H1 (cell line): ENCODE data around the gene TPBGL. TPM values are rescaled to one million over a fixed set of nuclear protein-coding genes. Genes with fewer than 3 reads are reported as not detected.

ENCODE experiments used
- CTCF ChIA-PET: fragments of 300-600 bp; sonication (Branson Sonifier 250); formaldehyde crosslinking; loops from one replicate; lab custom pipeline; 2021; ENCODE audit not compliant: partially characterized antibody; lab: Charles Lee
- POLR2A ChIA-PET: fragments of 300-600 bp; sonication (Branson Sonifier 250); formaldehyde crosslinking; loops from one replicate; lab custom pipeline; 2021; ENCODE audit warnings: inconsistent platforms; ENCODE audit not compliant: partially characterized antibody; lab: Charles Lee
- DNase-seq, 2 experiments: peaks; one replicate each; pipeline versions ENCODE4 v3.0.0 to v3.0.0-alpha.2; 2010 to 2022; ENCODE audit warnings: low spot score in 2 of 2, low read depth in 1 of 2, mixed read lengths in 1 of 2
- FAIRE-seq: peaks from 2 replicates; lab custom pipeline; 2011; peaks lifted over from hg19 to GRCh38; lab: Jason Lieb, UNC
- H2AFZ ChIP-seq: 2 replicates; pipeline ENCODE4 v1.8.1; 2012; ENCODE audit warnings: low read length, inconsistent platforms
- H2AK5ac ChIP-seq: 2 replicates; pipeline ENCODE4 v1.6.1; 2013; ENCODE audit warnings: low read depth, low read length
- H2BK120ac ChIP-seq: replicated peaks from 2 replicates; pipeline ENCODE3; 2013; ENCODE audit warnings: low read depth, low read length, inconsistent platforms
- H2BK12ac ChIP-seq: 2 replicates; pipeline ENCODE4 v1.6.1; 2013; ENCODE audit warnings: low read depth, low read length
- H2BK15ac ChIP-seq: 2 replicates; pipeline ENCODE4 v1.6.1; 2013; ENCODE audit warnings: low read length
- H2BK20ac ChIP-seq: 2 replicates; pipeline ENCODE4 v1.6.1; 2013; ENCODE audit warnings: low read length
- H2BK5ac ChIP-seq: 2 replicates; pipeline ENCODE4 v1.6.1; 2013; ENCODE audit warnings: low read depth, low read length
- H3K14ac ChIP-seq: 2 replicates; pipeline ENCODE4 v1.6.1; 2013; ENCODE audit warnings: inconsistent platforms; ENCODE audit not compliant: insufficient read length
- H3K18ac ChIP-seq: 2 replicates; pipeline ENCODE4 v1.6.1; 2013; ENCODE audit warnings: low read length; ENCODE audit errors: extremely low read depth
- H3K23ac ChIP-seq: 2 replicates; pipeline ENCODE4 v1.6.1; 2013; ENCODE audit warnings: inconsistent platforms; ENCODE audit not compliant: insufficient read length
- H3K23me2 ChIP-seq: 2 replicates; pipeline ENCODE4 v1.6.1; 2013; ENCODE audit warnings: low read depth, low read length
- H3K27ac ChIP-seq: 2 replicates; pipeline ENCODE4 v1.6.1; 2011; ENCODE audit warnings: low read depth, low read length, inconsistent platforms
- H3K27me3 ChIP-seq, 4 experiments: replicated peaks in 1 of 4; 1 replicate in 1 of 4; 2 replicates in 3 of 4; pipeline versions ENCODE4 v1.6.1 to v1.8.1; 2011 to 2013; ENCODE audit warnings: low read length in 3 of 4, mild to moderate bottlenecking in 3 of 4, inconsistent platforms in 2 of 4, mixed read lengths in 2 of 4, moderate library complexity in 1 of 4; ENCODE audit not compliant: control insufficient read depth in 3 of 4, insufficient read depth in 3 of 4; ENCODE audit errors: extremely low read depth in 1 of 4
- H3K36me3 ChIP-seq, 4 experiments: 2 replicates each; pipeline versions ENCODE4 v1.6.1 to v1.8.1; 2011 to 2013; ENCODE audit warnings: mild to moderate bottlenecking in 4 of 4, low read length in 3 of 4, moderate library complexity in 2 of 4, control low read depth in 1 of 4, inconsistent platforms in 1 of 4; ENCODE audit not compliant: insufficient read depth in 4 of 4, control insufficient read depth in 2 of 4
- H3K4ac ChIP-seq: replicated peaks from 2 replicates; pipeline ENCODE3; 2013; ENCODE audit warnings: low read length, low read depth, mixed read lengths, inconsistent platforms; ENCODE audit not compliant: insufficient read length
- H3K4me1 ChIP-seq, 4 experiments: replicated peaks in 1 of 4; 1 replicate in 1 of 4; 2 replicates in 3 of 4; pipeline versions ENCODE4 v1.6.1 to v1.8.1; 2011 to 2013; ENCODE audit warnings: low read length in 3 of 4, inconsistent platforms in 2 of 4, mixed read lengths in 1 of 4; ENCODE audit not compliant: insufficient read depth in 4 of 4, control insufficient read depth in 3 of 4
- H3K4me2 ChIP-seq, 2 experiments: 2 replicates each; pipeline versions ENCODE4 v1.6.1 to v1.8.1; 2011 to 2013; ENCODE audit warnings: low read depth in 2 of 2, low read length in 2 of 2, control low read depth in 1 of 2, inconsistent platforms in 1 of 2, mild to moderate bottlenecking in 1 of 2; ENCODE audit not compliant: insufficient read depth in 1 of 2
- H3K4me3 ChIP-seq, 4 experiments: fragments of 200-600, 300-600 bp in 1 of 4; sonication (generic), shearing (Covaris generic), sonication (Bioruptor Twin) in 1 of 4; 2 replicates each; pipeline versions ENCODE4 v1.5.1 to v1.8.1; 2011 to 2016; ENCODE audit warnings: low read length in 4 of 4, low read depth in 3 of 4, control low read depth in 2 of 4, inconsistent platforms in 2 of 4, mild to moderate bottlenecking in 2 of 4, mixed read lengths in 1 of 4, moderate library complexity in 1 of 4; ENCODE audit not compliant: insufficient read depth in 2 of 4; ENCODE audit errors: extremely low read depth in 1 of 4
- H3K56ac ChIP-seq: replicated peaks from 2 replicates; pipeline ENCODE3; 2013; ENCODE audit warnings: low read depth, mild to moderate bottlenecking, mixed read lengths, low read length, inconsistent platforms; ENCODE audit not compliant: insufficient read length
- H3K79me1 ChIP-seq: 2 replicates; pipeline ENCODE4 v1.6.1; 2013; ENCODE audit warnings: low read depth, low read length, control low read depth
- H3K79me2 ChIP-seq, 2 experiments: 2 replicates each; pipeline versions ENCODE4 v1.6.1 to v1.8.1; 2012 to 2013; ENCODE audit warnings: low read length in 2 of 2, mild to moderate bottlenecking in 2 of 2, inconsistent platforms in 1 of 2; ENCODE audit not compliant: insufficient read depth in 2 of 2, control insufficient read depth in 1 of 2
- H3K9ac ChIP-seq, 4 experiments: replicated peaks in 1 of 4; 1 replicate in 1 of 4; 2 replicates in 3 of 4; pipeline versions ENCODE4 v1.6.1 to v1.8.1; 2011 to 2013; ENCODE audit warnings: low read depth in 3 of 4, low read length in 3 of 4, control low read depth in 2 of 4, mild to moderate bottlenecking in 2 of 4, moderate library complexity in 2 of 4, inconsistent platforms in 1 of 4; ENCODE audit errors: extremely low read depth in 1 of 4
- H3K9me3 ChIP-seq, 2 experiments: 2 replicates each; pipeline versions ENCODE4 v1.6.1 to v1.8.1; 2012 to 2013; ENCODE audit warnings: mild to moderate bottlenecking in 2 of 2, moderate library complexity in 2 of 2, control low read depth in 1 of 2, inconsistent platforms in 1 of 2, low read depth in 1 of 2, low read length in 1 of 2, mixed read lengths in 1 of 2; ENCODE audit not compliant: insufficient read depth in 2 of 2
- H4K20me1 ChIP-seq, 2 experiments: replicated peaks in 1 of 2; 2 replicates each; pipeline versions ENCODE3 to v1.8.1; 2011 to 2013; ENCODE audit warnings: inconsistent platforms in 2 of 2, low read length in 2 of 2, mild to moderate bottlenecking in 1 of 2; ENCODE audit not compliant: insufficient read depth in 2 of 2, control insufficient read depth in 1 of 2
- H4K5ac ChIP-seq: 2 replicates; pipeline ENCODE4 v1.6.1; 2013; ENCODE audit warnings: low read length, low read depth, mixed read lengths, inconsistent platforms; ENCODE audit not compliant: insufficient read length
- H4K8ac ChIP-seq: 2 replicates; pipeline ENCODE4 v1.8.0; 2013; ENCODE audit warnings: mild to moderate bottlenecking, moderate library complexity, low read length, inconsistent platforms; ENCODE audit not compliant: insufficient read depth; ENCODE audit errors: extremely low read depth
- H4K91ac ChIP-seq: replicated peaks from 2 replicates; pipeline ENCODE3; 2013; ENCODE audit warnings: low read length, mixed read lengths, inconsistent platforms; ENCODE audit not compliant: insufficient read length
- ASH2L ChIP-seq: fragments of 200-600, 300-600 bp; sonication (generic); IDR thresholded peaks from one replicate; pipeline ENCODE4 v1.7.1; 2017; ENCODE audit warnings: low read length
- CEBPB ChIP-seq: IDR thresholded peaks from 2 replicates; pipeline ENCODE4 v1.6.1; 2012; ENCODE audit warnings: low read depth, low read length
- EGR1 ChIP-seq: IDR thresholded peaks from 2 replicates; pipeline ENCODE4 v1.6.1; 2011; ENCODE audit warnings: low read depth, low read length, borderline replicate concordance
- FOSL1 ChIP-seq: IDR thresholded peaks from 2 replicates; pipeline ENCODE4 v1.6.1; 2011; ENCODE audit warnings: mild to moderate bottlenecking, low read depth, low read length, moderate library complexity; ENCODE audit not compliant: insufficient read depth
- GABPA ChIP-seq: IDR thresholded peaks from 2 replicates; pipeline ENCODE4 v1.6.1; 2011; ENCODE audit warnings: mild to moderate bottlenecking, low read length, moderate library complexity, borderline replicate concordance; ENCODE audit not compliant: insufficient read depth
- NANOG ChIP-seq: IDR thresholded peaks from 2 replicates; pipeline ENCODE4 v1.6.1; 2011; ENCODE audit warnings: low read length, low read depth, mild to moderate bottlenecking, inconsistent platforms; ENCODE audit not compliant: insufficient read depth, poor library complexity, severe bottlenecking
- POU5F1 ChIP-seq: IDR thresholded peaks from 2 replicates; pipeline ENCODE4 v1.6.1; 2011; ENCODE audit warnings: low read depth, mild to moderate bottlenecking, low read length, moderate library complexity
- RBBP5 ChIP-seq: IDR thresholded peaks from 2 replicates; pipeline ENCODE4 v1.7.1; 2012; ENCODE audit warnings: low read depth, mild to moderate bottlenecking, inconsistent platforms, low read length, moderate library complexity, borderline replicate concordance
- RXRA ChIP-seq: IDR thresholded peaks from 2 replicates; pipeline ENCODE4 v1.6.1; 2011; ENCODE audit warnings: low read depth, mild to moderate bottlenecking, low read length, moderate library complexity; ENCODE audit not compliant: insufficient read depth
- ZNF274 ChIP-seq: IDR thresholded peaks from 2 replicates; pipeline ENCODE4 v1.7.0; 2012; ENCODE audit warnings: low read length, borderline replicate concordance; ENCODE audit errors: extremely low read depth
- WGBS, 2 experiments: shearing (Covaris generic) in 1 of 2; methylation state at CpG; one replicate each; pipeline versions ENCODE4 v1.1.6 to v1.1.7; 2013 to 2015; ENCODE audit warnings: low lambda C conversion rate in 2 of 2, mixed read lengths in 2 of 2, inconsistent platforms in 1 of 2, low coverage in 1 of 2, missing lambda C conversion rate in 1 of 2; ENCODE audit not compliant: insufficient replicate concordance in 2 of 2, insufficient coverage in 1 of 2, insufficient read length in 1 of 2; ENCODE audit errors: extremely low coverage in 1 of 2, missing lambda C conversion rate in 1 of 2; 5-methylcytosine and 5-hydroxymethylcytosine counted together
- polyA plus RNA-seq, 7 experiments: library from polyadenylated mRNA; depleted of rRNA in 3 of 7; stranded (reverse) in 5 of 7; unstranded in 2 of 7; fragments of >200 nt in 5 of 7; fragments of 200-250 nt in 2 of 7; gene quantifications; 1 replicate in 5 of 7; 2 replicates in 1 of 7; 4 replicates in 1 of 7; pipeline versions ENCODE4 v1.2.1 to v1.2.3, GENCODE V29; 2011 to 2013; ENCODE audit warnings: missing spikeins in 2 of 7, mixed read lengths in 2 of 7
- total RNA-seq: library from RNA; stranded (reverse); fragmentation: NEBNext Ultra II Directional; extraction: Animal tissue kit (Norgen Biotek cat#: 25700); gene quantifications from 2 replicates; pipeline ENCODE4 v1.2.1, GENCODE V29; 2021

The TPBGL gene
- total and polyA plus RNA-seq, 2 of the 8 experiments (the other 6 are each of a cell fraction or from before 2014, with no cell fraction given), result 0.26 to 0.37 TPM

GRCh38 chr11:75208446-75208845 is 32.1 kb upstream of the TPBGL start:
- Histone ChIP-seq H3K9ac (no peak overlapping the region), H4K8ac (no peak overlapping the region), H3K4me2 (no peak overlapping the region), H4K5ac (no peak overlapping the region), H3K36me3 (no peaks in the 10 kb centered on the region), H2AFZ (no peak overlapping the region), H3K27ac (no peak overlapping the region), H2BK120ac (no peak overlapping the region), H3K79me1 (no peaks in the 10 kb centered on the region), H3K23ac (no peak overlapping the region), H3K4ac (no peak overlapping the region), H3K18ac (no peak overlapping the region), H3K4me3 (no peak overlapping the region), H3K56ac (no peak overlapping the region), H2BK20ac (no peak overlapping the region), H4K20me1 (peaks cover 0 to 1% of the 10 kb centered on the region in 2 experiments), H2BK15ac (no peak overlapping the region), H3K79me2 (no peaks in the 10 kb centered on the region), H2BK5ac (no peak overlapping the region), H3K23me2 (no peaks in the 10 kb centered on the region), H3K27me3 (no peaks in the 10 kb centered on the region; a peak in 1 of 7 replicates), H3K9me3 (no peaks in the 10 kb centered on the region), H2AK5ac (no peak overlapping the region), H2BK12ac (no peak overlapping the region), H3K14ac (no peak overlapping the region)
- POLR2A ChIA-PET, result no interaction called here
- WGBS, 2 experiments, result 71% methylated on average over 2 of the region's 2 CpGs; no CpG with 5 or more reads in 1 of the 2 experiments
- DNase-seq (no peak), FAIRE-seq (no peak)
- CTCF ChIA-PET, result interaction anchor here (0.6 to 45.7 kb wide), 7 partner anchors 14 to 436 kb away, joined by 3 to 825 read pairs (median 44); partner anchors contain the start of genes SLCO2B1 and TPBGL
- TF ChIP-seq RBBP5, result no peak
- no peak for TF ChIP-seq ZNF274
- TF ChIP-seq FOSL1, result no peak
- no peak for TF ChIP-seq RXRA
- TF ChIP-seq NANOG, result no peak
- TF ChIP-seq CEBPB, result no peak
- TF ChIP-seq EGR1, result no peak
- TF ChIP-seq ASH2L, result no peak
- no peak for TF ChIP-seq POU5F1
- no peak for TF ChIP-seq GABPA
- TF ChIP-seq, all 59 proteins: peak for 0
- no peaks in the 10 kb centered on the region for H3K4me1 ChIP-seq
- H4K91ac ChIP-seq, result no peak overlapping the region
